K562 (cell line): Measurements from ENCODE around the gene EQTN.

Source experiments
- KAT8 ChIP-seq: fragments of 450-650 bp; IDR thresholded peaks from 2 replicates; pipeline ENCODE4 v1.6.1; 2016; ENCODE audit warnings: low read depth, mild to moderate bottlenecking
- POLR2AphosphoS5 ChIP-seq: IDR thresholded peaks from 2 replicates; pipeline ENCODE4 v1.6.1; 2011; ENCODE audit warnings: mild to moderate bottlenecking, low read depth, low read length, moderate library complexity; ENCODE audit not compliant: control insufficient read depth, insufficient read depth
- SETDB1 ChIP-seq: IDR thresholded peaks from one replicate; pipeline ENCODE4 v1.6.1; 2012; ENCODE audit warnings: low read length, control low read depth, inconsistent platforms
- ZNF184 ChIP-seq: sonication (generic); formaldehyde crosslinking; IDR thresholded peaks from 2 replicates; pipeline ENCODE4 v1.5.0; 2020; ENCODE audit warnings: missing genetic modification reagents
- ZNF274 ChIP-seq: IDR thresholded peaks from 2 replicates; pipeline ENCODE4 v1.6.1; 2011; ENCODE audit warnings: low read depth, mild to moderate bottlenecking, low read length, moderate library complexity, borderline replicate concordance
- TF ChIP-seq, protein P1 (sequence below): fragments of 250-450 bp; sonication (Bioruptor Pico); IDR thresholded peaks from 2 replicates; pipeline ENCODE4 v1.4.0; 2020
- TF ChIP-seq, protein P2 (sequence below): fragments of 250-450 bp; sonication (Bioruptor Pico); IDR thresholded peaks from 2 replicates; pipeline ENCODE4 v1.9.0; 2021; ENCODE audit warnings: mild to moderate bottlenecking, inconsistent platforms
- TF ChIP-seq, protein P3 (sequence below), 3 experiments: IDR thresholded peaks in 2 of 3; conservative IDR thresholded peaks in 1 of 3; 2 replicates each; pipeline ENCODE4 v1.5.1; 2011 to 2012; ENCODE audit warnings: low read length in 3 of 3, mild to moderate bottlenecking in 3 of 3, control low read depth in 2 of 3, improper control_type of control experiment in 1 of 3, inconsistent platforms in 1 of 3, low read depth in 1 of 3, mixed read lengths in 1 of 3, moderate library complexity in 1 of 3; ENCODE audit not compliant: insufficient read depth in 2 of 3

DNA sequence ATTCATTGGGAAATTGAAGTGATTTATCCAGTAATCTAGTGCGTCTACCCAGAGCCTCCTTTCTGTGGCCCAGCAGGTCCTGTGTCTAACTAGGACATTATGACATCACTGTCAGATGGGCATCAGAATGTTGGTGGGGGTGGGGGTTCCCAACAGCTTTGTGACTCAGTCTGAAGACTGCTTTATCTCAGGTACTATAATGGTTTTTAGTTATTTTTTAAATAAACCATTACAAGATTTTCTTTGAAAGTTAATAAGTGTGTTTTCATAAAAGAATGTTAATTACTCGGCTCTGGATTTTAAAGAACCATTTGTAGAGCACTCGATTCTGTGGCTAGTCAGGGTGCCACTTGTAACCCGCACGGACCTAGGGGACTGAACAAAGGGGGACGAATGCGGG lies at the start of gene EQTN:
- TF ChIP-seq, protein P1, sequence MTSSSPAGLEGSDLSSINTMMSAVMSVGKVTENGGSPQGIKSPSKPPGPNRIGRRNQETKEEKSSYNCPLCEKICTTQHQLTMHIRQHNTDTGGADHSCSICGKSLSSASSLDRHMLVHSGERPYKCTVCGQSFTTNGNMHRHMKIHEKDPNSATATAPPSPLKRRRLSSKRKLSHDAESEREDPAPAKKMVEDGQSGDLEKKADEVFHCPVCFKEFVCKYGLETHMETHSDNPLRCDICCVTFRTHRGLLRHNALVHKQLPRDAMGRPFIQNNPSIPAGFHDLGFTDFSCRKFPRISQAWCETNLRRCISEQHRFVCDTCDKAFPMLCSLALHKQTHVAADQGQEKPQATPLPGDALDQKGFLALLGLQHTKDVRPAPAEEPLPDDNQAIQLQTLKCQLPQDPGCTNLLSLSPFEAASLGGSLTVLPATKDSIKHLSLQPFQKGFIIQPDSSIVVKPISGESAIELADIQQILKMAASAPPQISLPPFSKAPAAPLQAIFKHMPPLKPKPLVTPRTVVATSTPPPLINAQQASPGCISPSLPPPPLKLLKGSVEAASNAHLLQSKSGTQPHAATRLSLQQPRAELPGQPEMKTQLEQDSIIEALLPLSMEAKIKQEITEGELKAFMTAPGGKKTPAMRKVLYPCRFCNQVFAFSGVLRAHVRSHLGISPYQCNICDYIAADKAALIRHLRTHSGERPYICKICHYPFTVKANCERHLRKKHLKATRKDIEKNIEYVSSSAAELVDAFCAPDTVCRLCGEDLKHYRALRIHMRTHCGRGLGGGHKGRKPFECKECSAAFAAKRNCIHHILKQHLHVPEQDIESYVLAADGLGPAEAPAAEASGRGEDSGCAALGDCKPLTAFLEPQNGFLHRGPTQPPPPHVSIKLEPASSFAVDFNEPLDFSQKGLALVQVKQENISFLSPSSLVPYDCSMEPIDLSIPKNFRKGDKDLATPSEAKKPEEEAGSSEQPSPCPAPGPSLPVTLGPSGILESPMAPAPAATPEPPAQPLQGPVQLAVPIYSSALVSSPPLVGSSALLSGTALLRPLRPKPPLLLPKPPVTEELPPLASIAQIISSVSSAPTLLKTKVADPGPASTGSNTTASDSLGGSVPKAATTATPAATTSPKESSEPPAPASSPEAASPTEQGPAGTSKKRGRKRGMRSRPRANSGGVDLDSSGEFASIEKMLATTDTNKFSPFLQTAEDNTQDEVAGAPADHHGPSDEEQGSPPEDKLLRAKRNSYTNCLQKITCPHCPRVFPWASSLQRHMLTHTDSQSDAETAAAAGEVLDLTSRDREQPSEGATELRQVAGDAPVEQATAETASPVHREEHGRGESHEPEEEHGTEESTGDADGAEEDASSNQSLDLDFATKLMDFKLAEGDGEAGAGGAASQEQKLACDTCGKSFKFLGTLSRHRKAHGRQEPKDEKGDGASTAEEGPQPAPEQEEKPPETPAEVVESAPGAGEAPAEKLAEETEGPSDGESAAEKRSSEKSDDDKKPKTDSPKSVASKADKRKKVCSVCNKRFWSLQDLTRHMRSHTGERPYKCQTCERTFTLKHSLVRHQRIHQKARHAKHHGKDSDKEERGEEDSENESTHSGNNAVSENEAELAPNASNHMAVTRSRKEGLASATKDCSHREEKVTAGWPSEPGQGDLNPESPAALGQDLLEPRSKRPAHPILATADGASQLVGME: no peak
- TF ChIP-seq, protein P2, sequence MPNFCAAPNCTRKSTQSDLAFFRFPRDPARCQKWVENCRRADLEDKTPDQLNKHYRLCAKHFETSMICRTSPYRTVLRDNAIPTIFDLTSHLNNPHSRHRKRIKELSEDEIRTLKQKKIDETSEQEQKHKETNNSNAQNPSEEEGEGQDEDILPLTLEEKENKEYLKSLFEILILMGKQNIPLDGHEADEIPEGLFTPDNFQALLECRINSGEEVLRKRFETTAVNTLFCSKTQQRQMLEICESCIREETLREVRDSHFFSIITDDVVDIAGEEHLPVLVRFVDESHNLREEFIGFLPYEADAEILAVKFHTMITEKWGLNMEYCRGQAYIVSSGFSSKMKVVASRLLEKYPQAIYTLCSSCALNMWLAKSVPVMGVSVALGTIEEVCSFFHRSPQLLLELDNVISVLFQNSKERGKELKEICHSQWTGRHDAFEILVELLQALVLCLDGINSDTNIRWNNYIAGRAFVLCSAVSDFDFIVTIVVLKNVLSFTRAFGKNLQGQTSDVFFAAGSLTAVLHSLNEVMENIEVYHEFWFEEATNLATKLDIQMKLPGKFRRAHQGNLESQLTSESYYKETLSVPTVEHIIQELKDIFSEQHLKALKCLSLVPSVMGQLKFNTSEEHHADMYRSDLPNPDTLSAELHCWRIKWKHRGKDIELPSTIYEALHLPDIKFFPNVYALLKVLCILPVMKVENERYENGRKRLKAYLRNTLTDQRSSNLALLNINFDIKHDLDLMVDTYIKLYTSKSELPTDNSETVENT: no peak
- TF ChIP-seq KAT8 (no peak), POLR2AphosphoS5 (no peak), ZNF184 (no peak), SETDB1 (no peak), ZNF274 (no peak)
- TF ChIP-seq, protein P3, sequence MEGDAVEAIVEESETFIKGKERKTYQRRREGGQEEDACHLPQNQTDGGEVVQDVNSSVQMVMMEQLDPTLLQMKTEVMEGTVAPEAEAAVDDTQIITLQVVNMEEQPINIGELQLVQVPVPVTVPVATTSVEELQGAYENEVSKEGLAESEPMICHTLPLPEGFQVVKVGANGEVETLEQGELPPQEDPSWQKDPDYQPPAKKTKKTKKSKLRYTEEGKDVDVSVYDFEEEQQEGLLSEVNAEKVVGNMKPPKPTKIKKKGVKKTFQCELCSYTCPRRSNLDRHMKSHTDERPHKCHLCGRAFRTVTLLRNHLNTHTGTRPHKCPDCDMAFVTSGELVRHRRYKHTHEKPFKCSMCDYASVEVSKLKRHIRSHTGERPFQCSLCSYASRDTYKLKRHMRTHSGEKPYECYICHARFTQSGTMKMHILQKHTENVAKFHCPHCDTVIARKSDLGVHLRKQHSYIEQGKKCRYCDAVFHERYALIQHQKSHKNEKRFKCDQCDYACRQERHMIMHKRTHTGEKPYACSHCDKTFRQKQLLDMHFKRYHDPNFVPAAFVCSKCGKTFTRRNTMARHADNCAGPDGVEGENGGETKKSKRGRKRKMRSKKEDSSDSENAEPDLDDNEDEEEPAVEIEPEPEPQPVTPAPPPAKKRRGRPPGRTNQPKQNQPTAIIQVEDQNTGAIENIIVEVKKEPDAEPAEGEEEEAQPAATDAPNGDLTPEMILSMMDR (IDR thresholded peaks at IDR 0.05 in 2 of 3, conservative IDR thresholded peaks at IDR 0.05 in 1 of 3; ENCODE audit: insufficient read depth in 2 of 3, low read depth in 1 of 3, low read length in 3 of 3): no peak
